Neural cell (in vitro differentiated cells): ENCODE results near the gene LRIG1. TPM values are rescaled to one million over a fixed set of nuclear protein-coding genes. Genes with fewer than 3 reads are reported as not detected.

ENCODE experiments used
- H2AFZ ChIP-seq: fragments of 200-600, 300-800 bp; sonication (generic), shearing (Covaris generic); 2 replicates; pipeline ENCODE4 v1.6.0; 2014; ENCODE audit warnings: low read depth, mild to moderate bottlenecking, antibody characterized with exemption, low read length, moderate library complexity
- H3F3A ChIP-seq: fragments of 200-600 bp; shearing (Covaris generic); 2 replicates; pipeline ENCODE4 v1.6.1; 2016; ENCODE audit warnings: mild to moderate bottlenecking, moderate library complexity, mixed read lengths, antibody characterized with exemption, low read length; ENCODE audit not compliant: insufficient read depth, poor library complexity, severe bottlenecking
- H3K27ac ChIP-seq: fragments of 200-600, 300-800 bp; sonication (generic), shearing (Covaris generic); 2 replicates; pipeline ENCODE4 v1.5.1; 2014; ENCODE audit warnings: mild to moderate bottlenecking, low read length, moderate library complexity
- H3K27me3 ChIP-seq: fragments of 300-800, 200-600 bp; sonication (generic), shearing (Covaris generic); 2 replicates; pipeline ENCODE4 v1.6.0; 2014; ENCODE audit warnings: mild to moderate bottlenecking, low read depth, low read length, moderate library complexity; ENCODE audit not compliant: insufficient read depth
- H3K36me3 ChIP-seq: fragments of 300-800, 200-600 bp; sonication (generic), shearing (Covaris generic); 2 replicates; pipeline ENCODE4 v1.5.1; 2014; ENCODE audit warnings: mild to moderate bottlenecking, antibody characterized with exemption, low read length, moderate library complexity; ENCODE audit not compliant: insufficient read depth
- H3K4me2 ChIP-seq: fragments of 300-800, 200-600 bp; sonication (generic), shearing (Covaris generic); 2 replicates; pipeline ENCODE4 v1.6.0; 2014; ENCODE audit warnings: mild to moderate bottlenecking, low read length
- H3K4me3 ChIP-seq: fragments of 300-800, 200-600 bp; sonication (generic), shearing (Covaris generic); 2 replicates; pipeline ENCODE4 v1.5.1; 2014; ENCODE audit warnings: mild to moderate bottlenecking, low read length, moderate library complexity
- H3K79me2 ChIP-seq: fragments of 200-600 bp; shearing (Covaris generic); replicated peaks from 2 replicates; pipeline ENCODE4 v1.6.0; 2014; ENCODE audit warnings: mild to moderate bottlenecking, low read length, moderate library complexity; ENCODE audit not compliant: insufficient read depth
- H3K9ac ChIP-seq: fragments of 300-800, 200-600 bp; sonication (generic), shearing (Covaris generic); 2 replicates; pipeline ENCODE4 v1.6.1; 2016; ENCODE audit warnings: mild to moderate bottlenecking, low read length, mixed read lengths
- H3K9me2 ChIP-seq: fragments of 200-600 bp; shearing (Covaris generic); 2 replicates; pipeline ENCODE4 v1.6.1; 2016; ENCODE audit warnings: mild to moderate bottlenecking, low read length, mixed read lengths; ENCODE audit not compliant: insufficient read depth
- H3K9me3 ChIP-seq: fragments of 200-600, 300-800 bp; sonication (generic), shearing (Covaris generic); 2 replicates; pipeline ENCODE4 v1.6.1; 2016; ENCODE audit warnings: mild to moderate bottlenecking, mixed run types, low read length, moderate library complexity, mixed read lengths
- H4K20me1 ChIP-seq: fragments of 200-600 bp; shearing (Covaris generic); 2 replicates; pipeline ENCODE4 v1.6.1; 2016; ENCODE audit warnings: mild to moderate bottlenecking, mixed run types; ENCODE audit not compliant: insufficient read depth
- CTCF ChIP-seq: fragments of 450-650 bp; IDR thresholded peaks from 2 replicates; pipeline ENCODE4 v1.5.1; 2014; ENCODE audit warnings: antibody characterized with exemption, mild to moderate bottlenecking, moderate library complexity; ENCODE audit not compliant: poor library complexity, severe bottlenecking
- EP300 ChIP-seq: fragments of 450-650 bp; conservative IDR thresholded peaks from 2 replicates; pipeline ENCODE4 v1.6.1; 2014; ENCODE audit warnings: antibody characterized with exemption, mild to moderate bottlenecking, moderate library complexity; ENCODE audit not compliant: poor library complexity, severe bottlenecking
- EZH2 ChIP-seq: fragments of 200-600, 300-800 bp; shearing (Covaris generic), sonication (generic); IDR thresholded peaks from 2 replicates; pipeline ENCODE4 v1.6.1; 2014; ENCODE audit warnings: antibody characterized with exemption, low read length, borderline replicate concordance, mild to moderate bottlenecking; ENCODE audit not compliant: insufficient read depth, poor library complexity, severe bottlenecking
- MXI1 ChIP-seq: fragments of 450-650 bp; conservative IDR thresholded peaks from 2 replicates; pipeline ENCODE4 v1.6.1; 2014; ENCODE audit warnings: antibody characterized with exemption, mild to moderate bottlenecking; ENCODE audit not compliant: poor library complexity, severe bottlenecking
- POLR2AphosphoS5 ChIP-seq: IDR thresholded peaks from 2 replicates; pipeline ENCODE4 v1.6.1; 2012
- RAD21 ChIP-seq: fragments of 450-650 bp; conservative IDR thresholded peaks from 2 replicates; pipeline ENCODE4 v1.6.1; 2014; ENCODE audit warnings: antibody characterized with exemption, mild to moderate bottlenecking, moderate library complexity
- SMC3 ChIP-seq: fragments of 450-650 bp; conservative IDR thresholded peaks from 2 replicates; pipeline ENCODE4 v1.6.1; 2014; ENCODE audit warnings: antibody characterized with exemption, mild to moderate bottlenecking, moderate library complexity; ENCODE audit not compliant: poor library complexity
- TAF1 ChIP-seq: IDR thresholded peaks from 2 replicates; pipeline ENCODE4 v1.6.1; 2012; ENCODE audit warnings: low read depth
- polyA plus RNA-seq: library from polyadenylated mRNA; depleted of rRNA; stranded (reverse); fragments of >200 nt; gene quantifications from 2 replicates; pipeline ENCODE4 v1.2.3, GENCODE V29; 2014
- TF ChIP-seq, protein P1 (sequence below): IDR thresholded peaks from 2 replicates; pipeline ENCODE4 v1.6.1; 2012; ENCODE audit warnings: borderline replicate concordance

LRIG1 gene
- polyA plus RNA-seq, 1 donor from 2014 or later: 7.1 TPM

DNA sequence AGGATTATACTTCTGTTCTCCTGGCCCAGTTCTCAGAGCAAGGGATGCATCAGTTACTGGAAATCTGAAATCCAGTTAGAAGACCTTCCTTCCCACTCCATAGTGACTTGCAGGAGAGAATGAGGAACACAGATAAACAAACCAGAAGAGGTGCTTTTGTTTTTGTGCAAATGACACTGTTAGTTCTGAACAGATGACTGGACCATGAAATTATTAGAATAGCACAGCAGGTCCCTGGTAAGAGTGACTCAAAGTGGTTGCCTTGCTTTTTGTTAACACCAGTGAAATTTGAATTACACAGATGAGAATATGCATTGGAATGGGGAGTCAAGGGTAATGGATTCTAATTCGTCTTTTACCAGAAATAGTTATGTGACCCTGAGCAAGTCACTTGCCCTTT is 30.4 kb upstream of the LRIG1 start:
- no peak overlapping the region for H2AFZ ChIP-seq
- no peak overlapping the region for H3K27ac ChIP-seq
- H3K9me3 ChIP-seq: no peaks in the 10 kb centered on the region
- no peaks in the 10 kb centered on the region for H3K27me3 ChIP-seq
- H3F3A ChIP-seq: no peaks in the 10 kb centered on the region
- H3K9ac ChIP-seq: no peak overlapping the region
- no peaks in the 10 kb centered on the region for H3K36me3 ChIP-seq
- H3K4me3 ChIP-seq: no peak overlapping the region
- H4K20me1 ChIP-seq: no peaks in the 10 kb centered on the region
- no peaks in the 10 kb centered on the region for H3K9me2 ChIP-seq
- H3K79me2 ChIP-seq: no peaks in the 10 kb centered on the region
- TF ChIP-seq SMC3 (no peak), MXI1 (no peak), POLR2AphosphoS5 (no peak), TAF1 (no peak), RAD21 (no peak), EZH2 (no peak), CTCF (no peak), EP300 (no peak)
- TF ChIP-seq, protein P1, sequence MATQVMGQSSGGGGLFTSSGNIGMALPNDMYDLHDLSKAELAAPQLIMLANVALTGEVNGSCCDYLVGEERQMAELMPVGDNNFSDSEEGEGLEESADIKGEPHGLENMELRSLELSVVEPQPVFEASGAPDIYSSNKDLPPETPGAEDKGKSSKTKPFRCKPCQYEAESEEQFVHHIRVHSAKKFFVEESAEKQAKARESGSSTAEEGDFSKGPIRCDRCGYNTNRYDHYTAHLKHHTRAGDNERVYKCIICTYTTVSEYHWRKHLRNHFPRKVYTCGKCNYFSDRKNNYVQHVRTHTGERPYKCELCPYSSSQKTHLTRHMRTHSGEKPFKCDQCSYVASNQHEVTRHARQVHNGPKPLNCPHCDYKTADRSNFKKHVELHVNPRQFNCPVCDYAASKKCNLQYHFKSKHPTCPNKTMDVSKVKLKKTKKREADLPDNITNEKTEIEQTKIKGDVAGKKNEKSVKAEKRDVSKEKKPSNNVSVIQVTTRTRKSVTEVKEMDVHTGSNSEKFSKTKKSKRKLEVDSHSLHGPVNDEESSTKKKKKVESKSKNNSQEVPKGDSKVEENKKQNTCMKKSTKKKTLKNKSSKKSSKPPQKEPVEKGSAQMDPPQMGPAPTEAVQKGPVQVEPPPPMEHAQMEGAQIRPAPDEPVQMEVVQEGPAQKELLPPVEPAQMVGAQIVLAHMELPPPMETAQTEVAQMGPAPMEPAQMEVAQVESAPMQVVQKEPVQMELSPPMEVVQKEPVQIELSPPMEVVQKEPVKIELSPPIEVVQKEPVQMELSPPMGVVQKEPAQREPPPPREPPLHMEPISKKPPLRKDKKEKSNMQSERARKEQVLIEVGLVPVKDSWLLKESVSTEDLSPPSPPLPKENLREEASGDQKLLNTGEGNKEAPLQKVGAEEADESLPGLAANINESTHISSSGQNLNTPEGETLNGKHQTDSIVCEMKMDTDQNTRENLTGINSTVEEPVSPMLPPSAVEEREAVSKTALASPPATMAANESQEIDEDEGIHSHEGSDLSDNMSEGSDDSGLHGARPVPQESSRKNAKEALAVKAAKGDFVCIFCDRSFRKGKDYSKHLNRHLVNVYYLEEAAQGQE: no peak
- H3K4me2 ChIP-seq: no peak overlapping the region

- Histone ChIP-seq H3K9ac (no peak overlapping the region), H3K36me3 (no peaks in the 10 kb centered on the region), H3K4me3 (no peak overlapping the region), H3K4me2 (no peak overlapping the region), H4K20me1 (no peaks in the 10 kb centered on the region), H3F3A (no peaks in the 10 kb centered on the region), H2AFZ (no peak overlapping the region), H3K79me2 (no peaks in the 10 kb centered on the region), H3K9me3 (no peaks in the 10 kb centered on the region), H3K27me3 (no peaks in the 10 kb centered on the region), H3K9me2 (no peaks in the 10 kb centered on the region), H3K27ac (no peak overlapping the region)
- TF ChIP-seq MXI1 (no peak), RAD21 (no peak), EP300 (no peak), TAF1 (no peak), POLR2AphosphoS5 (no peak), SMC3 (no peak), EZH2 (no peak), CTCF (no peak)
- TF ChIP-seq, protein P1: no peak
Observed at GRCh38 chr3:66527246-66527645, 26.4 kb upstream of the LRIG1 start.
